DOHH2 (cell line): ENCODE data around the gene PTPN18.

Experiments used
- EZH2phosphoT487 ChIP-seq: fragments of 200-600 bp; sonication (generic); IDR thresholded peaks from 2 replicates; pipeline ENCODE4 v1.6.1; 2017; ENCODE audit warnings: borderline replicate concordance, mild to moderate bottlenecking, antibody characterized with exemption, low read length, moderate library complexity, mixed read lengths
- TF ChIP-seq, protein P1 (sequence below): fragments of 200-600 bp; sonication (generic); IDR thresholded peaks from one replicate; pipeline ENCODE4 v1.5.1; 2014; ENCODE audit warnings: antibody characterized with exemption, mild to moderate bottlenecking, low read depth, low read length; ENCODE audit not compliant: poor library complexity, severe bottlenecking

DNA sequence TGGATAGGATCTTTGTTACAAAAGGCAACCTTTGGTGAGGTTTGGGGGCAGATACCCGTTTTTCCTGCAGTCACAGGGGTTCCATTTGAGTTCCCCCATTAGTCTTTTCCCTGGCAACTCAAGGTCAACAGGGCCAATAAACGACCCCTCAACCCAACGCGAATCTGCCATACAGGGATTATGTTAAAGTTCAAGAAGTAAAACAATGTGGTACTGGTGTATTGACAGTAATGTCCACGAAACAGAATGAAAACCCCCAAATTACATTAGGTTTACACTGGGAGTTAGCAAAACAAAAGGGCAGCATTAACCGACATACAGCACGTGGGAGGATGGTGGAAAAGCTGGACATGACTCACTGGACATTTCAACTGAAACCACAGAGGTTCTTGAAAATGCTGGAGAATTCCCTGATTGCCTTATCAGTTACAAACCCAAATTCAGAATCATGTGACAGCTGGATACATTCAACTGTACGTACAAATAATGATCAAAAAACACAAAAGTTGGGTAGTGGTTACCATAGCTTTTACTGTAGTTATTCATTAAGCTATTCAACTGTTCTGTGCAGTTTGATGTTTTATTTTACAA lies 18.0 kb upstream of the PTPN18 start:
- TF ChIP-seq, protein P1, sequence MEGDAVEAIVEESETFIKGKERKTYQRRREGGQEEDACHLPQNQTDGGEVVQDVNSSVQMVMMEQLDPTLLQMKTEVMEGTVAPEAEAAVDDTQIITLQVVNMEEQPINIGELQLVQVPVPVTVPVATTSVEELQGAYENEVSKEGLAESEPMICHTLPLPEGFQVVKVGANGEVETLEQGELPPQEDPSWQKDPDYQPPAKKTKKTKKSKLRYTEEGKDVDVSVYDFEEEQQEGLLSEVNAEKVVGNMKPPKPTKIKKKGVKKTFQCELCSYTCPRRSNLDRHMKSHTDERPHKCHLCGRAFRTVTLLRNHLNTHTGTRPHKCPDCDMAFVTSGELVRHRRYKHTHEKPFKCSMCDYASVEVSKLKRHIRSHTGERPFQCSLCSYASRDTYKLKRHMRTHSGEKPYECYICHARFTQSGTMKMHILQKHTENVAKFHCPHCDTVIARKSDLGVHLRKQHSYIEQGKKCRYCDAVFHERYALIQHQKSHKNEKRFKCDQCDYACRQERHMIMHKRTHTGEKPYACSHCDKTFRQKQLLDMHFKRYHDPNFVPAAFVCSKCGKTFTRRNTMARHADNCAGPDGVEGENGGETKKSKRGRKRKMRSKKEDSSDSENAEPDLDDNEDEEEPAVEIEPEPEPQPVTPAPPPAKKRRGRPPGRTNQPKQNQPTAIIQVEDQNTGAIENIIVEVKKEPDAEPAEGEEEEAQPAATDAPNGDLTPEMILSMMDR: no peak
- no peak for TF ChIP-seq EZH2phosphoT487
